ENCODE measurements around the gene ARGLU1.

ARGLU1 gene

DNA sequence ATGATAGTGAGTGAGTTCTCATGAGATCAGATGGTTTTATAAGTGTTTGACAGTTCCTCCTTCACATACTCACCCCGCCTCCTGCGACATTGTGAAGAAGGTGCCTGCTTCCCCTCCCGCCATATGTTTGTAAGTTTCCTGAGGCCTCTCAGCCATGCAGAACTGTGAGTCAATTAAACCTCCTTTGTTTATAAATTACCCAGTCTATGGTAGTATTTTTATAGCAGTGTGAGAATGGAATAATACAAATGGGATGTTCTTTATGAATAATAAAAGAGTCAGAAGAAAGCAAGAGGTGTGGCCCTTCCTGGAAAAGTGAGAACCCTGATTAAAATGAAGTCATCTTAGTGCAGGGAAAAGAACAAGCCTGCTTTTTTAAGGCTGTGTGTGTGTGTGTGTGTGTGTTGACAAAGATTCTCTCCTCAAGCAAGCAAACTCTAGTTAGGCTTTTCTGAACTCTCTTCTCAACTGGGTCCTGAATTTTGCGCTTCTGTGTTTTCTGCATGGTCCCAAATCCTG is 18.8 kb upstream of the ARGLU1 start:
- no peak for DNase-seq (ENCODE audit: low read depth)

DNA sequence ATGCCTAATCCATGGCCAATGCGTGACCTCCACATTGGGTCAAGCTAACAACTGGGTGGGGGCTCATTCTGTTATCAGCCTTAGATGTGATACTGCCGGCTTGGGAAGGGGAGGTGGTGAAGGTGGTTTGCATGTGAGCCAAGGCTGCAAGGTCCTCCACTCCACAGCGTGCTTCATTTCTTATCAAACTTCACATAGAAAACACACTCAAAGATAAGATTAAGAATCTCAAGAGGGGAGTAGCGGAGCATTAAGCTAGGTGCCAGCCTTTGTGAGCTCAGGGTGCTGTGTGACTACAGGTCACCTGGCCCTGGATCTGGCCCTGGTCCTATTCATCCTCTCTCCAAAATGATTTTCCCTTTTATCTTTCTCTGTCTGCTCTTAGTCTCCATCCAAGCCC is 13.3 kb upstream of the ARGLU1 start:
- DNase-seq (ENCODE audit: low read depth), result no peak

DNA sequence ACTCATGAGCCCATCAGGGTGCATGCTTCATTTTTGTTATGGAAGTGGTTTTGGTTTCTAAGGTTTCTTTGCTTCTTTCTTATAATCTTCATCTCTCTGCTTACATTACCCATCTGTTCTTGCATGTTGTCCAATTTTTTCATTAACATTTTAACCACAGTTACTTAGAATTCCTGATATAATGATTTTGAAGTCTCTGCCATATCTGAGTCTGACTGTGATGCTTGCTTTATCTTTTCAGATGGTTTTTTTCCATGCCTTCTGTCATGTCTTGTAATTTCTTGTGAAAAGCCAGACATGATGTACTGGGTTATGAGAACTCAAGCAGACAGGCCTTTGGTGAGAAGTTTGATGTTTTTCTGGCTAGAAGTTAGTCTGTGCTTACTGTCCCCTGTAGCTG is 8.0 kb upstream of the ARGLU1 start:
- no peak for DNase-seq (ENCODE audit: low read depth)

DNA sequence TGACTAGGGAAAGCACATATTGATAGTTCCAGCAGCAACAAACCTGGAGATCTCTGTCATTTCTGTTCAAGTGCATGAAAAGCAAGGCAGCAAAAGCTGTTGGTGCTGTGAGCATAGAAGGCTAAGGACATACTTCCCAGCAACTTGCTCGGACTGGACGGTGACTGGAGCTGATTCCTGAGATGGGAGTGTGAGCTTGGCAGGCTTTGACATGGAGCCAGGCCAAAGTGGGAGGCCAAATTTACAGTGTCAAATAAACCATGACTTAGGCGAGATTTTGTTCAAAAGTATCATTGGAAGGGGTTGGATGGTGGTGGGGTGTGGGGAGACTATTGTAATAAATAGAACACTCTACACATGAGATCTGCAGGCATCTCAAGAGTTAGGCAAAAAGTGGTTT is 5.9 kb upstream of the ARGLU1 start:
- DNase-seq (ENCODE audit: low read depth), result no peak

DNA sequence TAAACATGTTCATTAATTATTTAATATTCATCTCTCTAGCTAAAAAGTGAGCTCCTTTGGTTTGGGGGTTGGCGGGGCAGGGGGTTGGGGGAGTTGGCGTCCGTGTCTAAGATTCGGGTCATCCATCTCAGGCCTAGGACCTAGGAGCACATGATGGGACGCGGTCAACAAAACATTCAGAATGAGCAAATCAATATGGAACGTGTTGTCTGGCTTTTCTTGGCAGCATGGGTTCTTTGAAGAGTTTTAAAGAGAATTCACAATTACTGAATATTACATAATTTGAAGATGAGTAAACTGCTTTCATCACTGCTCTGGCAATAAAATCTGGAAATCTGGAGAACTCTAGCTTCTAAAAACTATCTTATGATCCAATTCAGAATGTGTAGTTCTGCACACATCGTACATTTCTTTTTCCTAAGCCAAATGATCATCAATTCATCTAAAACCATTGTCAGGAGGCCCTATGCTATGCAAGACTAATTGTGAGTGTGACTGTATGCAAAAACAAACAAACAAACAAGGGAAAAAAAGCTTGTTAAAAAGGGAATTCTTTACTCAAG is 5.4 kb upstream of the ARGLU1 start:
- no peak for DNase-seq (ENCODE audit: low read depth)

DNA sequence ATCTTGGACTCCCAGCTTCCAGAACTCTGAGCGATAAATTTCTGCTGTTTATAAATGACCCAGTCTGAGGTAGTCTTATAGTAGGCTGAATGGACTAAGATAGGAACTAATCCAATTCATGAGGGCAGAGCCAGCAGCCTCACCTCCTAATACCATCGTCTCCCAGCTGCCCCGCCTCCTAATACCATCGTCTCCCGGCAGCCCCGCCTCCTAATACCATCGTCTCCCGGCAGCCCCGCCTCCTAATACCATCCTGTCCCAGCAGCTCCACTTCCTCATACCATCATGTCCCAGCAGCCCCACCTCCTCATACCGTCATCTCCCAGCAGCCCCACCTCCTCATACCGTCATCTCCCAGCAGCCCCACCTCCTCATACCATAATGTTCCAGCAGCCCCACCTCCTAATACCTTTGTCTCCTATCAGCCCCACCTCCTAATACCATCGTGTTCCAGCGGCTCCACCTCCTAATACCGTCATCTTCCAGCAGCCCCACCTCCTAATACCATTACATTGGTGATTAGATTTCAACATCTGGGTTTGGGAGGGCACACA is 2.4 kb upstream of the ARGLU1 start:
- DNase-seq (ENCODE audit: low read depth), result peak; percentile 46

DNA sequence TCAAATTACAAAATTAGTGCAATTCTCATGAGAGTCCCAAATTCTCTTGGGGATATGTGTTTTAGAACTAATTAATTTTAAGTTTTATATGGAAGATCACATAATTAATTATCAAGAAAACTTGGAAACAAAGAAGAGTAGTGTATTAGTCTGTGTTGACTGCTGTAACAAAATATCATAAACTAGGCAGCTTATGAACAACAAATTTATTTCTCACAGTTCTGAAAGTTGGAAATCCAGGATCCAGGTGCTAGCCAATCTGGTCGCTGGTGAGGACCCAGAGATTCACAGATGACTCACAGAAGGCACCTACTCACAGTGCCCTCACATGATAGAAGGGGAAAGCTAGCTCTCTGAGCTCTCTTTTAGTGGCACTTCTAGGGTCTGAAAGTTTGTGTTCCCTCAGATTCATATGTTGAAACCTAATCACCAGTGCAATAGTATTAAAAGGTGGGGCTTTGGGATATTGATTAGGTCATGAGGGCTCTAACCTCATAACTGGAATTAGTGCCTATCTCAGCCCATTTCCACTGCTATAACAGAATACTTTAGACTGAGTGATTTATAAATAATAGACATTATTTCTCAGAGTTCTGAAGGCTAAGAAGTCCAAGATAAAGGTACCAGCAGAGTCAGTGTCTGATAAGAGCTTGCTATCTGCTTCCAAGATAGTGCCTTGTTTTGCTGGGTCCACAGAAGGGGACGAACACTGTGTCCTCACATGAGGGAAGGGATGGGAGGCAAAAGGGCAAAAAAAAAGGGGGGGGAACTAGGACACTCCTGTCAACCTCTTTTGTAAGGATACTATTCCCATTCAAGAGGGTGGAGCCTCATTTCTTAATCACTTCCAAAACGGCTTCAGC is 1.5 kb upstream of the ARGLU1 start:
- no peak for DNase-seq (ENCODE audit: low read depth)

DNA sequence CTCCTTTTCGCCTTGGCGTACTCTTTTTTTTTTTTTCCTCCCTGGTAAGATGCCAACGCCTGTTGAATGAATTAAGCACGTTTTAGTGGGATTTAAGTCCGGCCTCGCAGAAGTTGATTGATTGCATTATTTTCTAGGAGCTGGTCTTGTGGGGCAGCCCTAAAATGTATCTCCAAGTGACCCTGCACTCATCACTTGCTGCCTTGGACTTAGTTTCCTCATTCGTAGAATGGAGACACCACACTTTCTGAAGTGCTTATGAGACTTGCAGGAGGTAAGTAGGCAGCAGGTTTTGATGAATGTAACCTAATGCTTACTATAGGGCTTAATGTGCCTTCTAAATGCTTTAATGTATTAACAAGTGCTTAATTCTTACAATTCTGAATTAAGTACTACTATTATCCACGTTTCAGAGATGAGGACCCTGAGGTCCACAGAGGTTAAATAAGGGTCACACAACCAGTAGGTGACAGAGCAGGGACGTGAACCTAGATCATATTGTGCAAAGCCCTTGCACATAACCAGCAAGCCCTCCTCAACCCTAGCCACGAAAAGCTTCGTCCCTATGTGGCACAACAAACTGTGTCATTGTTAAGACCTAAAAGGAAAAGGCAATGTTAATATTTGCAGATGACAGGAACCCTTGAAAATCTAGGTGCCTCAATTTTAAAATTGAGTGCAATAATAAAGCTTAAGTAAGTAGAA is 514 bp upstream of the ARGLU1 start:
- no peak for DNase-seq (ENCODE audit: low read depth)

DNA sequence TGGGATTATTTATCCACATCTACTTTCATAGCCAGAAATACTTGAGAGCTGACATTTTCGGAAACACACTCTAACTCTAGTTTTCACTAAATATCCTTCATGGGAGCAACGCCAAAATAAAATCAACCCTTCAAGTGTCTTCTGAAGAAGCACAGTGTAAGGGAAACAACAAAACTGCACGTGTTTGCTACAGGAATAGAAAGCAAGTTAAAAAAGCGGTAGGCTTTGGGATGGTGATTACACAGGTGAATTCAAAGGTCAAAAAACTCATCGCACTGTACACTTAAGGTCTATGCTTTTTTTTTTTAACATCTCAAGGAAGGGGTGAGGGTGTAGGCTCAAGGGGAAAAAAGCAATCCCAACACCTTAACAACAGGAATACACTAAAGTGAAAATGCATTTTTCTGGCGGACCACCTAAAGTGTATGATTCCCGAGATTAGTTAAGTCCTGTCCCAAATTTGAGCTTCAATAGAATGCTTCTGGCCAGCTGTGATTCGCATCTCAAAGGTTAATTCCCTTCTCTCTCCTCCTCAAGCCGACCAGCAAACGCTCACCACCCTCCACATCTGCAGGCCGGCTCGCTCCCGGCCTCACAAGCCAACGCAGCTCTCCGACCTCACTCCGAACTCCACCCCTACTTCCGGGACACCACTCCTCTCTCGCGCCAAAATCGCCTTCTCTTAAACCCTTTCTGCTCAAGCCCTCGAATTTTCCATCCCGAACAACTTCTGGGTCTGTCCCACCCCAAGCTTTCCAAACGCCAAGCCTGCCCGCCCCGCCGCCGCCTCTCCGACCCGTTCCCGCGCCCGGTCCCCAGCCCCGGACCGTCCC is 1.1 kb downstream of the ARGLU1 start:
- DNase-seq (ENCODE audit: low read depth), result peak; percentile 33

DNA sequence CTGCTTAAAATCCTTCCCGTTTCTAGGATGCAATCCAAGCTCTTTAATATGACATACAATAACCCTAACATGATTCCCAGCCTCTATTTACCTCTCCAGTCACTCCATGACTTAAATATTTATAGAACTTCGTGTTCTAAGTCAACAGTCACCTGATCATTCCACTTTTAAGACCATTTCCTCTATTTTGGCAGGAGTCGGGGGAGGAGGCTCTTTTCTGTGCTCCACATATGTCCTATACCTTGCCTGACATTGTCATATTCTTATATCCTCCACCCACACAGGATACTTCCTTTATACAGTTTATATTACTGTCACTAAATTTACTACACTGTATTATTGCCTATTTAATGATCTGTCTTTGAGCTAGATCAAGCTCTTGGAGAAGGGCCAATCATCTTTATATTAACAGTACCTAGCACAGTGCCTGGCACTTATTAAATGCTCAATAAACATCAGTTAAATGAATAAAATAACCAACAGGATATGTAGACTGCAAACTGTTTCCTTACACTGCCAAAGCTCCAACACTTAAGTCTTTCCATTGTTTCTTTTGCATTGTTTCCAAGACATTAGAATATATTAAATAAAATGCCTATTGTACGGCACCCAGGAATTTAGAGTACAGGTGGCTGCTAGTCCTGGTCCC is 2.7 kb downstream of the ARGLU1 start:
- no peak for DNase-seq (ENCODE audit: low read depth)

DNA sequence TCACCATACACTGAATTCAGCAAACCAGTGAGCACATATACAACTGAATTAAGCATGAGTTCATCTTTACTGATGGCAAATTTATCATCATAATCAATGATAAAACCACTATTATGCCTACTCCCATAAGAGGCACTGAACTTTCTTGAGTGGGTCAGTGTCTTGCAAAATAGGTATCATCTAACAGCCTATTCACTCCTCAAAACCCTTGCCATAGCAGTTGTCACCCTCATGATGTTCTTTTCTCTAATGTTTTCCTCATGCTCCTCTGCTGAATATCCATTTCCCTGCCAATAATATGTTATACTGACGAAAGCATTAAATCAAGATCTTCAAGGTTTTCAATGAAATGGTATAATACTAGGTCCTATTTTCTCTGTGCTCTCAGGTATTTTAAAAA is 5.6 kb downstream of the ARGLU1 start:
- no peak for DNase-seq (ENCODE audit: low read depth)

DNA sequence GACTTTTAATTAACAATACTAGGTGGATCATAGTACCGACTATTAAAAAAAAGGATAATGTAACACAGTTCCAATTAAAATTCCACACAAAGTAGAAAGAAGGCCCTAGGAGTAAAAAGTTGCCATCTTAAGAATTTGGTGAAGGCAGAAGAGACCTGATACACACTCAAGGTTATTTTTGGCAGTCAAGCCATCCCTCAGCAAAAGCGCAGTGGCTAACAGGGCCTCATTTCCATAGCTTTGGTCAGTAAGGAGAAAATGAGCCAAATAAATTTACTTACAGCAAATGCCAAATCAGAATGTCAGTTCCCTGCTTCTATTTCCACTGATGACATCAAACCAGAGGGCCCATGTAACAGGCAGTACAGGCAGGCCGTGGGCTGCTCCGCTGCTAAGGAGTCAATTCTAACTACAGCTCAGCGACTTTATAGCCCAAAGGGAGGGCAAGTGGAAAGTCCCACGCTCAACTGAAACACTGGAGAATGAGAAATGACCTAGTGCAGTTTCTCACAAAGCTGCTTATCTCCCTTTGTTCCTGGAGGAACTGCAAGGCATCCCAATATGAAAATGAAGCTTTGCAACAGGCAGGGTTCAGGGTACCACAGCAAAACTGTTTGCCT is 6.3 kb downstream of the ARGLU1 start:
- DNase-seq (ENCODE audit: low read depth), result peak; percentile 37

DNA sequence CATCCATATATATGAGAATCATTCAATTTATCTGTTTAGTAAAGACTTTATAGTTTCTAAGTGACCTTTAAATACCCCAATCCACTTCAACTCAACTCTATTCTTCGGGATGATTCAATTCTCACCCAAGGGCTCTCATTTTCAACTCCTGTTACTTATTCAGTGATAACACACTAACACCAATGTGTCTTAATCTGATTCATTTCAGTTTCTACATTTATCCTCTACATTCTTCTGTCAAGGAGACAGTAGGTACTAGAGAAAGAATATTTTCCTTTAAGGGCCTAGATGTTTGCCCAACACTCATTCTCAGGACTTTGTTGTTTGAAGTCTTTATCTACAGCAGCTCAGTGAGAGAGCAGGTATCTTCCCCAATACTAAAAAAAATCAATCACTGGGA is 7.1 kb downstream of the ARGLU1 start:
- DNase-seq (ENCODE audit: low read depth), result no peak

DNA sequence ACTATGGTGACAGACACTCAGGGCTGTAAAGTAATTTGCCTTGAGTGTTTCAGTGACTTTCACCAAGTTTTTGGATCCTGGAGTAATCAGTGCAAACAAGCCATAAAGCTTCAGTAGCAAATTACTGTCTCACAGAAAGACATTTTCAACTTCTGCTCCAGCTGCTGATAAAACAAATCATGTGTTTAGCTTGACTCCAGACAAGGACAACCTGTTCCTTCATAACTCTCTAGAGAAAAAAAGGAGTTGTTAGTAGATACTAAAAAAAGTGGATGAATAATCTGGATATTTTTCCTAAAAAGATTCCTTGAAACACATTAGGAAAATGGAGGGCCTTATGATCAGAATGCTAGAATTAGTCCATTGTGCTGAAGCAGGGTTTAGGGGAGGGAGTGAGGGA is 9.4 kb downstream of the ARGLU1 start:
- no peak for DNase-seq (ENCODE audit: low read depth)

DNA sequence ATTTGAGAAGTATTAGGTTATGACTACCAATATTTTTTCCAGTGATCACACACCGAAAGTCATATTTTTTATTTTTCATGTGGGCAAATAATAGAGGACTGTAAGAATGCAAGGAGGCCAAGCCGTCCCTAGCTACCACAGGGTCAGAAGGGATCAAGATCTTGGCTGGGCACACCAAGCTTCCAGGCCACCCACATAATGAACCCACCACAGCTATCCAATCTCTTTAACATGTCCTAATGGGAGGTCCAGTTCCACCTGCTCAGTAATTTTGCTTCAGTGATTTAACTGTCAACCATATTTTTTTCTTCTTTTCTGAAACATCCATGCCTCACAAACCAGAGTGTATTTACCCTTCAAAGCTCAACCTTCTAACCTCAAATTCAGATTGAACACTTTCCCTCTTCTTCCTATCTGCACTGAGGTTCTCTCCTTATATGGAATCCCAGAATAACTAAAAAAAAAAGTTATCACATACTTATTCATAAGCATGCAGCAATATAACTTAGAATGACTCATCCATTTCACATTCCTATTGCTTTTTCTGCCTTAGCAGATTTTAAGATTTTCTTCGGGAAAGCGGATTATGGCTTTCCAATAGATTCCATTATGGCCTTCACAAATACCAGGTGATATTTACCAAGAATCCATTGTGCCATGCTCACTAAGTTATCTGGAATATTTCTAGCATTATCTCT is 12.2 kb downstream of the ARGLU1 start:
- DNase-seq (ENCODE audit: low read depth), result no peak

DNA sequence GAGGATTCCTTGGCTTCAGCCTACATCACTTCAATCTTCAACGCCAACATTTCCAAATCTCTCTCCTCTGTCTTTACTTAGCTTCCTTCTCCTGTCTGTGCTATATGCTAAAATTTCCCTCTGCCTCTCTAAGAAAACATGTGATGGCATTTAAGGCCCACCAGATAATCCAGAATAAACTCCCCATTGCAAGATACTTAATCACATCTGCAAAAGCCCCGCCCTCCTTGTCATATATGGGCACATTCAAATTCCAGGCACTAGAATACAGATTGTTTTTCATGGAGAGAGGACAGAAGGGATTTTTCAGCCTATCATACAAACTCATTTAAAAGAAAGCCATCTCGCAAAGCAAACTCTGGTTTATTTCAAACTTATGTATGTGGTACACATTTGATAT is 16.2 kb downstream of the ARGLU1 start:
- DNase-seq (ENCODE audit: low read depth), result no peak

DNA sequence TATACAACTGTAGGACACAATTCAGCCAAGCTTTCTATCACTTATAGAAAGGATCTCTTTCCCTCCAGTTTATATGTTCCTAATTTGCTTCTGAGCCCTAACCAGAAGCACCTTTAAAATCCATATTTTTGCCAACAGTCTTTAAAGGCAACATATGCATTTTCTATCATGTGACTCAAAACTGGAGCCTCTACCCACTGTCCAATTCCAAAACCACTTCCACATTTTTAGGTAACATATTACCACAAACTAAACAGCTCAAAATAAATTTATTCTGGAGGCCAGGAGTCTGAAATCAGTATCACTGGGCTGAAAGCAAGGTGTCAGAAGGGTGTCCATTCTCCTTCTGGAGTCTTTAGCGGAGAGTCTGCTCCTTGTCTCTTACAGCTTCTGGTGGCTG is 16.6 kb downstream of the ARGLU1 start:
- DNase-seq (ENCODE audit: low read depth), result no peak

DNA sequence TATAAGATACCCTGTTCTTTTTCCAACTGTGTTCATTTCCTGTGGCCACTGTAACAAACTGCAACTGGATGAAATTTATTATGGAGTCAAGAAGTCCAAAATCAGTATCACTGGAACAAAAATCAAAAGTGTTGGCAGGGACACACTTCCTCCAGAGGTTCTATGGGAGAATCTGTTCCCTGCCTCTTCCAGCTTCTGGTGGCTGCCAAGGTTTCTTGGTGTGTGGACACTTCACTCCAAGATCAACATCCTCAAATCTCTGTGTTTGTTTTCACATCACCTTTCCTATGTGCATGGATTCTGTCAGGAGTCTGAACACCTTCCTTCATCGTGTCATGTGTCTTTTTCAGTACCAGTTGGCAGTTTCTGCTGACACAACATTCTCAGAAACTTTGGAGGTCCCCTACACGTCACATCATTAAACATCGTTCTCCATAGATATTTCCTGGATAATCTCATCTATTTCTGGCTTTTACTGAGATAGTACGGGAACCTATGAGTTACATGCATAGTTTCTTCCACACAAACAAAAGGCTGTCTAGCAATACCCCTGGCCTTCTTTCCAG is 17.3 kb downstream of the ARGLU1 start:
- DNase-seq (ENCODE audit: low read depth), result no peak

DNA sequence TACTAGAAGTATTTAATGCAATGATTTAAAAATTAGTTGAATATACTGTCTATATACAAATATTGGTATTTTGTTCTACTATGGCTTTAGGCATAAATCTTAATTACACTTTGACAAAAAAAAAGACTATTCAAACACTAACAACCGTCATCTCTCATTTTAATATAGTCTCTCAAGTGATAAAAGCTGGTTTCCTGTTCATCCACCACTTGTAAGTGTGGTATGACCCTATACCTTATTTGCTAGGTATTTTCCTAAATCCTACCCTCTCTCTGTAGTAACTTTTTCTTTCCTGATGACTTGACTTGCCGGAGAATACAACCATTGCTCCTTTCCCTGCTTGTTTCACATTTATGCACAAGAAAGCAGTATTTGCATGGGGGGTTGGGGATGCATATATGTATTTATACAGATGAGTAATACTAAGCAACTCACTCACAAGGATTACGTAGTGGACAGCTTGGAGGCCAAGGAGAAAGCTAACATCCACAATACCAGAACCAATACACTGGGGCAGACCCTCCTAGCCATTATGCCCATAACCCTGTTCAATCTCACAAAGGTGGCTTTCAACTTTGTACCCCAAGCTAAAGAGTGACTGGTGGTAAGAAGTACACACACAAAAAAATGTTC is 19.8 kb downstream of the ARGLU1 start:
- DNase-seq (ENCODE audit: low read depth), result no peak

Measured in activated T-cell treated with anti-CD3 and anti-CD28 coated beads for 48 hours (primary cell).